ENCODE data around the gene ARF4.

Gene ARF4

DNA sequence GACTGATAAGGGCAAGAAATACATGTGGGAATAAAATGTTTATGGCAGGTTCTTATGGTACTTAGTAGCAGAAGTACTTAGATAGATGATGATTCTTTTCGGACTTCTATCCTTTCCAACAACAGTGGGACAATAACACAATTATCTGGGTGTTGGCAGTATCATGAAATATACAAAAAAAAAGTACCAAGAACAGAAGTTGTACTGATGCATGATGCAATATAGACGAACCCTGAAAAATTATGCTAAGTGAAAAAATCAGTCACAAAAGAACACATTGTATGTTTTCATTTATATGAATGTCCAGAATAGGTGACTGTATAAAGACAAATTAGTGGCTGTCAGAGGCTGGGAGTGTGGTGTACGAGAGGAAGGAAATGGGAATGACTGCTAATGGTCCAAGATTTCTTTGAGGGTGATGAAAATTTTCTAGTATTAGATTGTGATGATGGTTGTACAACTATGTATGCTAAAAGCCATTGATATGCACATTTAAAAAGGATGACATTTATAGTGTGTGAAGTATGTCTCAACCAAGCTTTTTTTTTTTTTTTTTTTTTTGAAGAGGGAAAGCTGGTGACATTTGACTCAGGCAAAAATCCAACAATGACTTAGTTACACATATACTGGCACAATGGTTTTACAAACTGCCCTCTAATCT lies 21.0 kb downstream of the ARF4 start:
- DNase-seq: no peak

DNA sequence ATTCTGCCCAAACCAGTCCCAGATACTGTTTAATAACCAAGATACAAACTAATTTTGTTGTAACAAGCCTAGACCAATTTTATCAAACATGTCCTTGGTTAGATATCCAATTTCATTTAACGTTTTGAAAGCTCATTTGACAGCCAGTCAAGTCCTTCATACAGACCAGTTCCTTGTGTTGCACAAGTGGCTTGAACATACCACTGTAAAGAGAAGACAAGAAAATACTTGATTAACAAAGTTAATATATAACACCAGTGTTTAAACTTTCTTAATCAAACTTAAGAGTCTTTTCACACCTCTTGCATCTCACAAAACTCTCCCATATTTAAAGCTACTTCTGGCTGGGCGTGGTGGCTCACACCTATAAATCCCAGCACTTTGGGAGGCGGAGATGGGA lies 25.0 kb downstream of the ARF4 start:
- DNase-seq: no peak

DNA sequence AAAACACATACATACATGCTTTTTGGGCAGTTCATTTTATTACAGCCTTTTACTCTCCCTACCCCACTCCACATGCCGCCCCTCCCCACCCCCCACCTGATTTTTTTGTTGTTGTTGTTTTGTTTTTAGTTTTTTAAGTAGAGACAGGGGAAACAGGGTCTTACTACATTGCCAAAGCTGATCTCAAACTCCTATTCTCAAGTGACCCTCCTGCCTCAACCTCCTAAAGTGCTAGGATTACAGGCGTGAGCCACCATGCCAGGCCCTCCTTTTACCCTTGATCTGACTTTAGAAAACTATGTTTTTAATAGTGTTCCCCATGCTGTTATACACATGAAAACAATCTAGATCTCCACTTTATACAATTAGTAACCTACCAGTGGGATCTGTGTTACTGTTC lies 26.3 kb downstream of the ARF4 start:
- DNase-seq: no peak

DNA sequence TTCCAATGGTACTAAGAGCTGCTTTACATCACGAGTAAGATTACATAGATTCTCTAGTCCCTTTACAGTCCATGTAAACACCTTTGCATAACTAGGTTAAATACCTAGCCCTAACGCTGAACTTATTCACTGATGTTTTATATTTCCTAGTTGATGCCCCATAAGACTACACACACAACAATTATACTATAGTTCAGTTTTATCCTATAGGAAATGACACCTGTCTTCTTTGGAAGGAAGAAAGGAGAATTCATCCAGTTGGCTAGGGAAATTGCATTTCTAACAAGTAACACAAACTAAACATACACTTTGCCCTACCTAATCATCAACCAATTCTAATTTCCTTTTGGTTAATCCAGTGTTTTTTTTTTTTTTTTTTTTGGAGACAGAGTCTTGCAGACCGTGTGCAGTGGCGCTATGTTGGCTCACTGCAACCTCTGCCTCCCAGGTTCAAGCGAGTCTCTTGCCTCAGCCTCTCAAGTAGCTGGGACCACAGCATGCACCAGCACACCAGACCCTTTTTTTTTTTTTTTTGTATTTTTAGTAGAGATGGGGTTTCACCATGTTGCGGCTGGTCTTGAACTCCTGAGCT lies 27.2 kb downstream of the ARF4 start:
- no peak for DNase-seq

DNA sequence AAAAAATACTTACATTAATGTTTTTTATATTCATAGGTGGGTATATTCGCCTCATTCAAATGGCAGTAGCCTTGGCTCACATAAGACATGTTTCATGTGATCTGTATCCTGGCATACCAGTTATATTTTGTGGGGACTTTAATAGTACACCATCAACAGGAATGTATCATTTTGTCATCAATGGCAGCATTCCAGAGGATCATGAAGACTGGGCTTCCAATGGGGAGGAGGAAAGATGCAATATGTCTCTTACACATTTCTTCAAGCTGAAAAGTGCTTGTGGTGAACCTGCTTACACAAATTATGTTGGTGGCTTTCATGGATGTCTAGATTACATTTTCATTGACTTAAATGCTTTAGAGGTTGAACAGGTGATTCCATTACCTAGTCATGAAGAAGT lies 37.6 kb downstream of the ARF4 start:
- DNase-seq: no peak

DNA sequence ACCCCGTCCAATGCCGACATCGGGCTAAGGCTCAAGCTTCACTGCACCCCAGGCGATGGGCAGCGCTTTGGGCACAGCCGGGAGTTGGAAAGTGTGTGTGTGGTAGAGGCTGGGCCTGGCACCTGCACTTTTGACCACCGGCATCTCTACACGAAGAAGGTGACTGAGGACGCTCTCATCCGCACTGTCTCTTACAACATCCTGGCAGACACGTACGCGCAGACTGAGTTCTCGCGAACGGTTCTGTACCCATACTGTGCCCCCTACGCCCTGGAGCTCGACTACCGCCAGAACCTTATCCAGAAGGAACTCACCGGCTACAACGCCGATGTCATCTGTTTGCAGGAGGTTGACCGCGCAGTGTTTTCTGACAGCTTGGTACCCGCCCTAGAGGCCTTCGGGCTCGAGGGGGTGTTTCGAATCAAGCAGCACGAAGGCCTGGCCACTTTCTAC lies 40.0 kb downstream of the ARF4 start:
- no peak for DNase-seq

DNA sequence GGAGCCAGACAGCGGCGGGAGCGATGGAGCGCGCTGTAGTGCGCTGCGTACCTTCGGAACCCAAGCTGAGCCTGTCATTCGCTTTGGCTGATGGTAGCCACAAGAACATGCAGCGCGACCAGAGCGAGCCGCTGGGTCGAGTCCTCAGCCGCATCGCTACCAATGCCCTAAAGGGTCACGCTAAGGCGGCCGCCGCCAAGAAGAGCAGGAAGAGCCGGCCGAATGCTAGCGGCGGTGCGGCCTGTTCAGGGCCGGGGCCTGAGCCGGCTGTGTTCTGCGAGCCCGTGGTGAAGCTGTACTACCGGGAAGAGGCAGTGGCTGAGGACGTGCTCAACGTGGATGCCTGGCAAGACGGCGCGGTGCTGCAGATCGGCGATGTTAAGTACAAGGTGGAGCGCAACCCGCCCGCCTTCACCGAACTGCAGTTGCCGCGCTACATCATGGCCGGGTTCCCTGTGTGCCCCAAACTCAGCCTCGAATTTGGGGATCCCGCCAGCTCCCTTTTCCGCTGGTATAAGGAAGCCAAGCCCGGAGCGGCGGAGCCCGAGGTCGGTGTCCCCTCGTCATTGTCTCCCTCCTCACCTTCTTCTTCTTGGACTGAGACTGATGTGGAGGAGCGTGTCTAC lies 40.6 kb downstream of the ARF4 start:
- DNase-seq: no peak

DNA sequence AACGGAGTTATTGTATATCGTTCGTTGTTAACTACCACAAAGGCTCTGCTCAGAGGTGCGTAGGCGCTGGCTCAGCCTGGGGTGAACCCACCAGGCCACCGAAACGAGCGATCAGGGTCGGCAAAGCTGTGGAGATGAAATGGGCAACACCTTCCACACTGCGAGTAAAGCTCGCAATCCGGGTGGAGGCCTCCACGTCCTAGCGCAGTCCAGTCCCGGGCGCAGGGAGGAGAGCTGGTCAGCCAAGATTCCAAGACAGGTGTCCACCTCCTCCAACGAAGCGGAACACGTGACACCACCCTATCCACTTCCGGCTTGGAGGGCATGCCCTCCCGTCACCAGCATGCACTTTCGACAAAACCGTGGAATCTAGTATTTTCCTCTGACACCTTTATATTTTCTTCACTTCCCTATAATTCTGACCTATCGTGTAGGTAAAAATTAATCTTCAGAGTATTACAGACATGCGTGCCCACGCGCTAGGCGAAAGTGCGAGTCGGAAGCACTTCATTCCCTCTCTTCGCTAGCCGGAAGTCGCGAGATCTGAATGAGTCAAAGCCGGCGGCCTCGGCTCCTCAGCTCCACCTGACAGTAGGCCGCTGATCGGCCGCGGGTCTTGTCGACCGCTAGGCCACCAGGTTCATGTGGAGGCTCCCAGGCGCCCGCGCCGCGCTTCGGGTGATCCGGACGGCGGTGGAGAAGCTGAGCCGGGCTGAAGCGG lies 41.2 kb downstream of the ARF4 start, which contains the start of gene PDE12:
TSS of gene PDE12 (plus strand) at position 537 of the 721 bp plus-strand sequence. CDS start at position 643, 106 bp downstream.
- peak; percentile 51 for DNase-seq

DNA sequence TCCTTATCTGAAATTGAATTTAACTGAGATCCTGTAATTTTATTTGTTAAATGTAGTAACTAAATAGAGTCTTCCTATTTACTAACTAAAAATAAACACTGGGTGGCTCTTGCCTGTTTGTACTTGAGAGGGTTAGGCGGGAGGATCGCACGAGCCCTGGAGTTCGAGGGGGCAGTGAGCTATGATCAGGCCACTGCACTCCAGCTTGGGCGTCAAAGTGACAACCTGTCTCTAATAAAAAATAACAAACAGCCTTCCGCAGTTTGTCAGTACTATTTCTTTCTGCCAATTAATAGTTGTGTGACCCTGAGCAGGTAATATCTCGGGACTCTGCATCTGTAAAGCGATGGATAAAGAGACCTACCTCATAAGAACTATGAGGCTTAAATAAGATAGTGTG lies 41.8 kb downstream of the ARF4 start:
- DNase-seq: no peak

DNA sequence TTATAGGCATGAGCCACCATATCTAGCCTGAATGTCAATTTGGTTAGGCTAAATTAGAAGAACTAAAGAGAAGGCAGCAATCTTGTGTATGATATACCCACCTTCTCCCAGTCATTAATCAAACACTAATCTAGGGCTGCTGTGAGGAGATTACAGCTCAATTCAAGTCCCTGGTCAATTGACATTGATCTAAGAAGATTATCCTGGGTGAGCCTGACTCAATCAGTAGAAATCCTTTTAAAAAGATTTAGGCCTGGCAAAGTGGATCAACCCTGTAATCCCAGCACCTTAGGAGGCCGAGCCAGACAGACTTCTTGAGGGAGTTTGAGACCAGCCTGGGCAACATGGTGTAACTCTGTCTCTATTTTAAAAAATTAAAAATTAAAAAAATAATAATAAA lies 50.5 kb downstream of the ARF4 start:
- no peak for DNase-seq

DNA sequence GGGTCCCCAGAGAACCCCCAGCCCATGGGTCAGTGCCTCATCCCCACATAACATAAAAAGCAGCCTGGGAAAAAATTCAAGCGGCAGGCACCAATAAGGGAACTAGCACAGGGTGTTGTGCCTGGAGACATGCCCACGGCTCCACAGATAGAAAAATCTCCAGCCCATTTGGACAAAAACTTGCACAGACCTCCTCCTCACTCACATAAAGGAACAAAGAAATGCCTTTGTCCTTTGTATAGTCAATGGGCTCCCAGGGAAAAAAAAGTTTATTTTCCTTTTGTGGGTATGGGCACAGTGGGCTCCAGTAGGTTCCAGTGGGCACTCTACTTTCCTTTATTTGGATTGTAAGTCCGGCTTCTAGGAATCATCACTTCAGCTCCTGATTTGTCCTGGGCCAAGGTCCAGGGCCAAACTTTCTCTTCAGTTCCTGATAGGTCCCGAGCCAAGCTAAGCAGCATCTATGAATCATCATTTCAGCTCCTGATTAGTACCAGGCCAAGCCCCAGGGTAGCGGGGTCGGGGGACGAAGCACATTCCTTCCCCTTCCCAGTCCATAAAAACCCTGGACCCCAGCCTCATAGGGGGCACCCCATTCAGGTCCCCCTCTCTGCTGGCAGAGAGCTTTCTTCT lies 51.4 kb downstream of the ARF4 start:
- DNase-seq: no peak

DNA sequence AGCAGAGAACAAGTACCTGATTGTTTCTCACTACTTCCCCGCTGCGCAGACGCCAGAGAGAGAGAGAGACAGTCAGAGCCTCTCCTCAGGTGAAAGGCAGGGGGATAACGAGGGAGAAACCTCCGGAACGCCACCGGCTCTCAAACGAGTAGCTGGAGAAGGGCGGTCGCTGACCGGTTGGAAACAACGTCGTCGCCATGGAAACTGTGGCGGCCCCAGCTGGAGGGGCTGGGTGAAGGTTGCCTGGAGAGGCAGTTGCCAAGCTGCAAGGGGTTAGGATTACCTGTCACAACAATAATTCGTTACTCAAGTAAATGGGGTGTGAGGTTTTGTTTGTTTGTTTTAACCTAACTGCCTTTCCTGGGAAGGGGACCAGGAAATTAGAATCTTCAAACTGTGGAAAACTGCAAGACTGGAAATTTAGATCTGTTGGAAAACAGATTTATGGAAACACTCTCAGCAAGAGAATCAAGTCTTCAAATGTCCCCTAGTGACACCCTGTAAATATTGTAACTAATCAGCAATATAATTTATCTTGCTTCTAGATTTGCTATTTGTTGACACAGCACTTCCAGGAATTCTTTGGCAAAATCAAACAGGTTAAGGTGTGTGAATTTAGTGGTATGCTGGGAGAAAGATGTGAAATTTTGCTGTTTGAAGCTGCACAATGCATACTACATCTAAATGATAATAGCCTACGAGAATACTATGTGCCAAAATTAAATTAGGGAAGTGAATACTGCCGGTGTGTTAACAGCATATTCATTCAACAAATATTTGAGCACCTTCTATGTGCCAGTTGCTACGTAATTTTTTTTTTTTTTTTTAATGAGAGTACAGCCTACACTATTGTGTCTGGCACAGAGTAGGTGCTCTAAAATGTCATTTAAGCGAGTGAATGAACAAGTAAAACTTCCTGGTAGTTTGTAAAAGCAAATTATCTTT lies 52.7 kb downstream of the ARF4 start, which contains the start of gene DNAH12:
TSS of gene DNAH12 (minus strand) at position 164 of the 945 bp plus-strand sequence. CDS start 1,474 bp downstream, outside the sequence.
- peak; percentile 62 for DNase-seq

DNA sequence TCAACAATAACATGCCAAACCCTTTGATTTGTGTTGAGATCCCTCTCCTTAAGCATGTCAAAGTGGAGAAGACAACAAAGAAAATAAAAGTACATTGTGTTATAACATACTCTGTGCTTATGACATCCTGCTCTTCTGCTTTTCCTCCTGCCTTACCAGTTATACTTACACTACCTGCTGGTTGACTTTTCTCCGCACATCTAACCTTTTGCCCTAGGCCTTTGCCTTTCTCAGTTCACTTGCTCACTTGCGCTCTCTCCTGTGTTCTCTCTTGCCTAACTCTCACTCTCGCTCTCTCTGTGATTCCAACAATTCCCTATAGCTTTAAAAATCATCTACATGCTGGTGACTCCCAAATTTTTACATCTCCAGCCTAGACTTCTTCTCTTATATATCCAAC lies 58.7 kb downstream of the ARF4 start:
- DNase-seq: no peak

DNA sequence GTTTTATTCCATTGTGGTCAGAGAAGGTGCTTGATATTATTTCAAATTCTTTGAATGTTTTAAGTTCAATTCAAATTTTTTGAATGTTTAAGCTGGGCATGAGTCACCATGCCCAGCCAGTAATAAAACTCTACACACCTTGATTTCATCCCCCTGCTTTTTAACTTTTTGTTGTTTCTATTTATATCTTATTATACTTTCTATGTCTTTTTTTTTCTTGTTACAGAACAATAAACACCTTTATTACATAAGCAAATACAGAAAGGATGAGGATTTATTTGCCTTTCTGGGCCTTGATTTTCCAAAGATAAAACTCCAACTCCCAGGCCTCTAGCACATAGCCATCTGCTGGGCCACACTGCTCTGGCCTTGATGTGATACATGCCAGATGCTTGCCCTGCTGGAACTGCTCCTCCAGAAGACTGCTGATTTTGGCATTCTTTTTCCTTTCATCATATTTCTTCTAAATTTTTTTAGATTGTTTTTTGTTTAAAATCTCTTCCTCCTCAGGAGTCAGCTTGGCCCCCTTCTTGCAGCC lies 67.0 kb downstream of the ARF4 start:
- DNase-seq: no peak

Measured in DMS79 (cell line).